Naive thymus-derived CD8-positive, alpha-beta T cell (primary cell): ENCODE data around the gene PADI3. TPM values are rescaled to one million over a fixed set of nuclear protein-coding genes. Genes with fewer than 3 reads are reported as not detected.
A peak's percentile ranks its signal among the peaks of the same experiment; 100 is the strongest.

ENCODE experiments used
- ATAC-seq, 2 donors: fragments of 150-1000 bp; cut with Tn5 transposase in 1 of 2; sonication (Bioruptor Pico), chemical (Tn5 transposase) in 1 of 2; 1 replicate in 1 of 2; 2 replicates in 1 of 2; pipeline ENCODE4 v1.10.0; 2021; ENCODE audit warnings: mild to moderate bottlenecking in 2 of 2, moderate library complexity in 2 of 2
- POLR2A ChIA-PET: fragments of 350-600 bp; sonication (Branson Sonifier 250); formaldehyde crosslinking; loops from one replicate; lab custom pipeline; 2021; ENCODE audit warnings: antibody characterized with exemption; lab: Charles Lee
- DNase-seq, 10 donors: peaks; one replicate each; pipeline versions ENCODE4 v3.0.0 to v3.0.0-alpha.2; 2020 to 2022
- H3K27ac Mint-ChIP-seq, 10 donors: one replicate each; pipeline ENCODE4 v1.8.0; 2020 to 2022; ENCODE audit warnings: mild to moderate bottlenecking in 10 of 10, mixed read lengths in 10 of 10, moderate library complexity in 4 of 10, inconsistent platforms in 1 of 10
- H3K27me3 Mint-ChIP-seq, 5 donors: one replicate each; pipeline ENCODE4 v1.8.0; 2021 to 2022; ENCODE audit warnings: mixed read lengths in 5 of 5
- H3K36me3 Mint-ChIP-seq, 3 donors: one replicate each; pipeline ENCODE4 v1.8.0; 2020 to 2022; ENCODE audit warnings: mixed read lengths in 3 of 3, mild to moderate bottlenecking in 2 of 3, inconsistent platforms in 1 of 3
- H3K4me1 Mint-ChIP-seq, 4 donors: one replicate each; pipeline ENCODE4 v1.8.0; 2021 to 2022; ENCODE audit warnings: mixed read lengths in 4 of 4
- H3K4me3 Mint-ChIP-seq, 10 donors: one replicate each; pipeline ENCODE4 v1.8.0; 2020 to 2022; ENCODE audit warnings: mild to moderate bottlenecking in 10 of 10, mixed read lengths in 10 of 10, moderate library complexity in 6 of 10, inconsistent platforms in 1 of 10
- H3K9me3 Mint-ChIP-seq, 9 donors: one replicate each; pipeline ENCODE4 v1.8.0; 2020 to 2022; ENCODE audit warnings: mixed read lengths in 9 of 9, mild to moderate bottlenecking in 3 of 9, inconsistent platforms in 1 of 9, moderate library complexity in 1 of 9
- polyA plus RNA-seq, 3 donors: library from polyadenylated mRNA; unstranded; fragments of 300-500 nt; fragmentation: Illumina TruSeq; gene quantifications; one replicate each; pipeline ENCODE4 v1.2.3, GENCODE V29; 2021
- total RNA-seq, 8 experiments: library from RNA in 2 of 8; stranded (reverse) in 2 of 8; gene quantifications; one replicate each; pipeline ENCODE4 v1.2.3 and lab custom pipeline; 2021 to 2026

PADI3 gene
- total and polyA plus RNA-seq, 5 experiments from 2014 or later: not detected

DNA sequence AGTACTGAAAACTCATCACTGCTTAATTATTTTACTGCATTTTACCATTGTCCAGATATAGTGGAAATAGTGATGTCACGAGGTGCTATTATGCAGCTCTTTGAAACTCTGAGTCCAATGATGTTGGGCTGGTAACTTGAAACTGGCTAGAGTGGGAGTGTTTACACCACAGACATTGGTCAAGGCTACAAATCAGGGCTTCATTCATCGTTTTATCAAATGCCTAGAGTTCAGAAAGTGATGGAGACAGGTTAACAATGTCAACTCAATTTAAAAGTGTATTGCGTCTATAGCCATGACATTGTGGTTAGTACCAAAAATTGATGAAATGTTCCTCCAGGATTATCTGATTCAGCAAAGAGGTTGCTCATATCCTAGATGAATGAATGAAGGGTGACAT lies 31.3 kb upstream of the PADI3 start:
- Mint-ChIP-seq H3K4me3 (no peak overlapping the region), H3K9me3 (no peaks in the 10 kb centered on the region), H3K27me3 (peaks cover 30 to 58% (median 48%) of the 10 kb centered on the region in 5 donors), H3K4me1 (peaks cover 16 to 26% (median 24%) of the 10 kb centered on the region in 4 donors), H3K36me3 (no peaks in the 10 kb centered on the region), H3K27ac (no peak overlapping the region)
- DNase-seq (no peak), ATAC-seq (no peak)
- POLR2A ChIA-PET: no interaction called here

DNA sequence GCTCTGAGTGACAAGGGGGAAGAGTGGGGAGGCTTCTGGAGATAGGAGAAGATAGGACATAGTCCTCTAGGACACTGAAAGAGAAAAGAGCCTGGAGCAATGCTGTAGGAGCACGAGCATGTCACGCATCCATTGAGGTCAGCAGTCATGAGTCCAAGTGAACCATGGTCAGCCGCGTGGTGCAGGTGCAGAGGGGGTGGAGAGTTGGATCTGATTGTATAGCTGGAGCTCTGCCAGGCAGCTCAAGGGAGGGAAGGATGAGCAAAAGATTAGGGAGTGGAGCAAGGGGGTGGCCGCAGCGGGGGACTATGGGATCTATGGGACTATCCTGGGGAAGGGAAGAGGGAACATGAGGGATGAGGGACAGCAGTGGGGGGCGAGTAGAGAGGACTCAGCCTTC lies 30.0 kb upstream of the PADI3 start:
- H3K4me3 Mint-ChIP-seq: no peak overlapping the region
- H3K4me1 Mint-ChIP-seq: peaks cover 2 to 13% (median 11%) of the 10 kb centered on the region in 4 donors
- ATAC-seq: no peak
- no peaks in the 10 kb centered on the region for H3K36me3 Mint-ChIP-seq
- H3K9me3 Mint-ChIP-seq: no peaks in the 10 kb centered on the region
- H3K27ac Mint-ChIP-seq: no peak overlapping the region
- POLR2A ChIA-PET: no interaction called here
- no peak for DNase-seq
- H3K27me3 Mint-ChIP-seq: peaks cover 19 to 52% (median 36%) of the 10 kb centered on the region in 5 donors

DNA sequence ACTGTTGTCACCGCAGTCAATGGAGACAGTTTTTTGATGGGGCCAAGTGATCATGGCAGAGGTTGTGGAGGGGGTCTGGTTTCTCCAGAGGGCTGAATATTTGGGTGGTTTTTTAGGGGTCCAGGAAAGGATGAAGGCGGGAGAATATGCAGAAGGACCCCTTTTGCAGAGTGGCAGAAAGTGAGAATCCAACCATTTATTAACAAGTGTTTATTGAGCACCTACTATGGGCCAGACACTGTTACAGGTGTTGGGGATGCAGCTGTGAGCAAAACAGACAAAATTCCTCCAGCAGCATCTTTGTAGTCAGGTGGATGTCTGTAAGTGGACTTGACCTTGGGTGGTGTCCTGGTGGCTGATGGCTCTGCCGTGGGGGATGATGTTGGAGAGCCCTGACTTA lies 28.6 kb upstream of the PADI3 start:
- Mint-ChIP-seq H3K4me3 (no peak overlapping the region), H3K27me3 (peaks cover 14 to 39% (median 24%) of the 10 kb centered on the region in 5 donors), H3K36me3 (peaks cover 0 to 2% (median 0%) of the 10 kb centered on the region in 3 donors), H3K4me1 (peaks cover 0 to 11% (median 4%) of the 10 kb centered on the region in 4 donors), H3K27ac (no peak overlapping the region), H3K9me3 (no peaks in the 10 kb centered on the region)
- POLR2A ChIA-PET: no interaction called here
- ATAC-seq (no peak), DNase-seq (no peak)

DNA sequence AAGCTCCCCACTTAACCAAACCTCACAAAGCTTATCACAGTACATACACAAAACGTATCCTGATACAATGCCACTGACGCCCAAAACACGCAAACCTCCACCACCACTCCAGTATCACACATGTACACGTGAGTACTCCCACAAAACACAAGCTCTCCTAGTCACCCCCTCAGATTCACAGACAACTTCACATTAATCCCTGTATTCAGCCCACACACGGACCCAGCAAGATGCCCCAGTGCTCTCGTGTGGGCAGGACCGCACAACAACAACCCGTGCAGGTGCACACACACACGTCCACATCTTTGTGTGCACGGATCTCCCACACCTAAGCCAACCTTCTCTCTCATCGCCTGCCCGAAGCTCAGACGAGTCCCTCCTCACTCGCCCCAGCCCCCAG lies 26.3 kb upstream of the PADI3 start:
- no peak for ATAC-seq
- H3K36me3 Mint-ChIP-seq: peaks cover 0 to 2% (median 0%) of the 10 kb centered on the region in 3 donors
- DNase-seq: no peak
- no peaks in the 10 kb centered on the region for H3K9me3 Mint-ChIP-seq
- POLR2A ChIA-PET: no interaction called here
- H3K4me3 Mint-ChIP-seq: no peak overlapping the region
- H3K27ac Mint-ChIP-seq: no peak overlapping the region
- peaks cover 5 to 20% (median 11%) of the 10 kb centered on the region in 5 donors for H3K27me3 Mint-ChIP-seq
- H3K4me1 Mint-ChIP-seq: no peaks in the 10 kb centered on the region

DNA sequence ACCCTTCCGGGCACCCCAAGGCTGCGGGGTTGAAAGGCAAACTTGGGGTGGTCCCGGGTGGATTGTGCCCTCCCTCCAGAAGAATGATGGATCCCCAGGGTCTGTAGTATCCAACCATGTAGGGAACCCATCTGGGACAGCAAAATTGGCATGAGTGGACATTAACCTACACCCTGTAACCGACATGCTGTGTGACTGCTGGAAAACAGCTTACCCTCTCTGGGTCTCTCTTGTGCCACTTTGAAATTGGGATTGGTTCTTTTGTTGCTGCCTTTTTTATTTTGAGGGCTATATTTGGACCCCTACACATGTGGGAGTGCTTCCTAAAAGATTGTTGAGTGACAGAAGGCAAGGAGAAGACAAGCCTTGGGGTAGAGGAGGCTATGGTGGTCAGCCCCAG lies 24.5 kb upstream of the PADI3 start:
- Mint-ChIP-seq H3K27ac (no peak overlapping the region), H3K27me3 (peaks cover 4 to 21% (median 11%) of the 10 kb centered on the region in 5 donors), H3K36me3 (peaks cover 0 to 2% (median 0%) of the 10 kb centered on the region in 3 donors), H3K9me3 (no peaks in the 10 kb centered on the region), H3K4me1 (no peaks in the 10 kb centered on the region), H3K4me3 (no peak overlapping the region)
- ATAC-seq (no peak), DNase-seq (no peak)
- POLR2A ChIA-PET: interaction anchor here (0.9 kb wide), 1 partner anchor 31 kb away, joined by 3 read pairs; no protein-coding TSS in a partner anchor

DNA sequence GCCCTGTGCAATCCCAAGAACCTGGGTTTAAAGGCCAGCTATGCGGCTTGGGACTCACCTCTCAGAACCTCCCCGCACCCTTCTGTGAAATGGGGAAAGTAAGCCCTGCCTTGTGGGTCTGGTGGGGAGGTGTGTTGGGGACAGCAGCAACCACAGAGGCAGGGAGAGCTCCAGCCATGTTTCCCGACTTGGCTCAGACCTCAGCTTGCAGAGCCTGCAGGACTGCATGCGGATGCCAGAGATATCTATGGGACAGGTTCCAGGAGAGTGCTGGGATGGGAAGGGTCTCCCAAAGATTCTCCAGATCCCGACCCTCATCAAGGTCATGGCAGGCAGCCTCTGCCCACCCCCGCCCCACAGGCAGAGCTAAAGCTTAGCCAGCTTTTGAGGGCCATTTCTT lies 23.8 kb upstream of the PADI3 start:
- ATAC-seq: no peak
- Mint-ChIP-seq H3K4me1 (no peaks in the 10 kb centered on the region), H3K4me3 (no peak overlapping the region), H3K27ac (no peak overlapping the region), H3K9me3 (no peaks in the 10 kb centered on the region), H3K36me3 (peaks cover 0 to 2% (median 0%) of the 10 kb centered on the region in 3 donors), H3K27me3 (peaks cover 4 to 28% (median 11%) of the 10 kb centered on the region in 5 donors)
- POLR2A ChIA-PET: interaction anchor here (0.9 kb wide), 1 partner anchor 31 kb away, joined by 3 read pairs; no protein-coding TSS in a partner anchor
- DNase-seq: no peak

DNA sequence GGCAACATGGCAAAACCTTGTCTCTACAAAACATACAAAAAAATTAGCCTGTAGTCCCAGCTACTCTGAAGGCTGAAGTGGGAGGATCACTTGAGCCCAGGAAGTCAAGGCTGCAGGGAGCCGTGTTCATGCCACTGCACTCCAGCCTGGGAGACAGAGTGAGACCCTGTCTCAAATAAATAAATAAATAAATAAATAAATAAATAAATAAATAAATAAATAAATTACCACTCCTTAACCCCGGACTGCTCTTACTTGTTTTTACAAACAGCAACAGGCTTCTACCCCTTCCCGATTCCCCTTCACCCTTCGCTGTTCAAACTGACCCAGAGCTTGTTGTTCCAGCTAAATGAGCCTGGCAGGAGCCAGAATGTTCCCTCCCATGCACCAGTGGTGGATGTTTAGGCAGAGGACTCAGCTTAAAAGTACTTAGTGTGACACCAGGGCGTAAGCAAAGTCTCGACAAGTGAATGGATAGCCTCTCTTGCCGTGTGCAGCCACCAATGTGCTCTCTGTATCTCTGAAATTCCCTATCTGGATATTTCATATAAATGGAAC lies 21.5 kb upstream of the PADI3 start:
- peaks cover 3 to 26% (median 7%) of the 10 kb centered on the region in 5 donors for H3K27me3 Mint-ChIP-seq
- no peak overlapping the region for H3K4me3 Mint-ChIP-seq
- no peaks in the 10 kb centered on the region for H3K9me3 Mint-ChIP-seq
- H3K36me3 Mint-ChIP-seq: peaks cover 0 to 2% (median 0%) of the 10 kb centered on the region in 3 donors
- ATAC-seq: no peak
- H3K4me1 Mint-ChIP-seq: peaks cover 0 to 1% (median 0%) of the 10 kb centered on the region in 4 donors
- H3K27ac Mint-ChIP-seq: no peak overlapping the region
- POLR2A ChIA-PET: no interaction called here
- no peak for DNase-seq

DNA sequence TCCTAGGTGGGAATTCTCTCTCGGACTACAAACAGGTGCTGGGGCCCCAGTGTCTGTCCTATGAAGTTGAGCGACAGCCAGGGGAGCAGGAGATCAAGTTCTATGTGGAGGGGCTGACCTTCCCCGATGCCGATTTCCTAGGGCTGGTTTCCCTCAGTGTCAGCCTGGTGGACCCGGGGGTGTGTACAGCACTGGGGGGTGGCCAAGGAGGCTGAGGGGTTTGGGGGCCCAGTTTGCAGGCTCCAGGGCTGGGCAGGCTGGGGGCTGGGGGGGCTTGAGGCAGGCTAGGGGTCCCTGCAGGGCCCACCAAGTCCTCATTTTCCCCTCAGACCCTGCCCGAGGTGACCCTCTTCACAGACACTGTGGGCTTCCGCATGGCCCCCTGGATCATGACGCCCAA lies 20.3 kb upstream of the PADI3 start:
- POLR2A ChIA-PET: no interaction called here
- Mint-ChIP-seq H3K27ac (no peak overlapping the region), H3K4me1 (peaks cover 0 to 1% (median 0%) of the 10 kb centered on the region in 4 donors), H3K36me3 (peaks cover 0 to 2% (median 0%) of the 10 kb centered on the region in 3 donors), H3K27me3 (peaks cover 0 to 32% (median 7%) of the 10 kb centered on the region in 5 donors), H3K9me3 (no peaks in the 10 kb centered on the region), H3K4me3 (no peak overlapping the region)
- ATAC-seq (no peak), DNase-seq (no peak)

DNA sequence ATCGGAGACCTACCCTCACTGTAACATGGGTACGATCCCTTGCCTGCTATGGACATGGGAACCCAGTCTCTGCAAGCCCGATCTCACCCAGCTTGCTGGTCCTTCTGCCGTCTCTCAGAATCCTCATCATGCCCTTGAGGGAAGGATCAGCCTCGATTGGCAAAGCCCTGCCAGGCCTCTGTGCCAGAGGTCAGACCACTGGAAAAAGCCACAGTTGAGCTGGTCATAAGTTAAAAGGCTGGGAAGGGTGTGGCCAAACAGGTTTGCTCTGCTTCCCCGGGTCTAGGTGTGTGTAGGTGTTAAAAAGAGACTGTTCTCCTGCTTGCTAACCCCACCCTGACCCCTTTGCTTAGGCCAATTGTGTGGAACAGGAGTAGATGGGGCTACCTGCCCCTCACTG lies 19.5 kb upstream of the PADI3 start:
- no peak overlapping the region for H3K4me3 Mint-ChIP-seq
- H3K9me3 Mint-ChIP-seq: no peaks in the 10 kb centered on the region
- peaks cover 0 to 1% (median 0%) of the 10 kb centered on the region in 4 donors for H3K4me1 Mint-ChIP-seq
- no peak overlapping the region for H3K27ac Mint-ChIP-seq
- DNase-seq (no peak), ATAC-seq (no peak)
- POLR2A ChIA-PET: no interaction called here
- H3K27me3 Mint-ChIP-seq: peaks cover under 1 to 34% (median 7%) of the 10 kb centered on the region in 5 donors
- peaks cover 0 to 2% (median 0%) of the 10 kb centered on the region in 3 donors for H3K36me3 Mint-ChIP-seq

DNA sequence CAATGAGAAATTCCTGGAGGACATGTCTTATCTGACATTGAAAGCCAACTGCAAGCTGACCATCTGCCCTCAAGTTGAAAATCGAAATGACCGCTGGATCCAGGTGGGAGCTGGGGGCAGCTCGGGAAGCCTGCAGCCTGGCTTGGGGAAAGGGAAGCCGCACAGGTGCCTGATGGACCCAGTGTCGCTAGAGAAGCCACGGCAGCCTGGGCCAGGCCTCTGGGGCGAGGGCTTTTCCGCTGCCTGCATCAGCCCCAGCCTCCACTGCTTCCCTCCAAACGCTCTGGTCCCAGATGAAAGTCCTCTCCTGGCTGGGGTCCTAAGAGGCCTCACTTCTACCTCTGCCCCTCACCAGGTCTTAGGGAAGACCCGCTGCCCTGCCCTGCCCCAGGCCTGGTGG lies 18.8 kb upstream of the PADI3 start:
- H3K4me1 Mint-ChIP-seq: peaks cover 0 to 1% (median 0%) of the 10 kb centered on the region in 4 donors
- no peak for ATAC-seq
- DNase-seq: no peak
- H3K4me3 Mint-ChIP-seq: no peak overlapping the region
- H3K27ac Mint-ChIP-seq: peak overlapping the region in 1 of 10 donors; percentile 30
- no peaks in the 10 kb centered on the region for H3K9me3 Mint-ChIP-seq
- no peaks in the 10 kb centered on the region for H3K36me3 Mint-ChIP-seq
- POLR2A ChIA-PET: no interaction called here
- peaks cover 3 to 42% (median 7%) of the 10 kb centered on the region in 5 donors for H3K27me3 Mint-ChIP-seq

DNA sequence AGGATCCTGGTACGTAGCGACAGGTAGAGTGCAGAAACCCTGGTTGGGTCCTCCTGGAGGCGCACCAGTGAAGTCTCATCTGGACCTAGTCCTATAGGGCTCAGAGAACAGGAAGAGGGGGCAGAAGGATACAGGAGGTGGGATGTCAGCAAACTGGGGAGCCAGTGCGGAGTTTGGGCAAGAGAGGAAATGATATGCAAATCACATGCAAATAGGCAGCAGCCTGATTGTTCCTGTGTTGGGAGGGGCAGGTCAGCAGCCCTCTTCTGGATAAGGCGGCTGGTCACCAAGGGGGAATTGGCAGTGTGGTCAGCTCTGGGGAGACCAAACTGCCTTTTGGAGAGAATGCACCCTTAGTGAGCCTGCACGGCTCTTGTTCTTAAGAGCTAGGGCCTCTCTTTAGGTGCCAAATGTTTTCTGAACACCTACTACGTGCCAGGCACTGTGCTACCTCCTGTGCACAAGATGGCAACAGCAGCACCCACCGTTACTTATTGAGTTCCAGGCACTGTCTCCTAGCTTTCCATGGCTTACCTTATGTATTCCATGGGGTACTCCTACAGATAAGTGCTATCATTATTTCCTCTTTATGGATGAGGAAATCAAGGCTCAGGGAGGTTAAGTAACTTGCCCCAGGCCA lies 18.1 kb upstream of the PADI3 start:
- H3K27ac Mint-ChIP-seq: no peak overlapping the region
- H3K9me3 Mint-ChIP-seq: no peaks in the 10 kb centered on the region
- peaks cover 3 to 45% (median 7%) of the 10 kb centered on the region in 5 donors for H3K27me3 Mint-ChIP-seq
- no peaks in the 10 kb centered on the region for H3K36me3 Mint-ChIP-seq
- H3K4me1 Mint-ChIP-seq: peaks cover 0 to 1% (median 0%) of the 10 kb centered on the region in 4 donors
- ATAC-seq (no peak), DNase-seq (no peak)
- POLR2A ChIA-PET: no interaction called here
- no peak overlapping the region for H3K4me3 Mint-ChIP-seq

DNA sequence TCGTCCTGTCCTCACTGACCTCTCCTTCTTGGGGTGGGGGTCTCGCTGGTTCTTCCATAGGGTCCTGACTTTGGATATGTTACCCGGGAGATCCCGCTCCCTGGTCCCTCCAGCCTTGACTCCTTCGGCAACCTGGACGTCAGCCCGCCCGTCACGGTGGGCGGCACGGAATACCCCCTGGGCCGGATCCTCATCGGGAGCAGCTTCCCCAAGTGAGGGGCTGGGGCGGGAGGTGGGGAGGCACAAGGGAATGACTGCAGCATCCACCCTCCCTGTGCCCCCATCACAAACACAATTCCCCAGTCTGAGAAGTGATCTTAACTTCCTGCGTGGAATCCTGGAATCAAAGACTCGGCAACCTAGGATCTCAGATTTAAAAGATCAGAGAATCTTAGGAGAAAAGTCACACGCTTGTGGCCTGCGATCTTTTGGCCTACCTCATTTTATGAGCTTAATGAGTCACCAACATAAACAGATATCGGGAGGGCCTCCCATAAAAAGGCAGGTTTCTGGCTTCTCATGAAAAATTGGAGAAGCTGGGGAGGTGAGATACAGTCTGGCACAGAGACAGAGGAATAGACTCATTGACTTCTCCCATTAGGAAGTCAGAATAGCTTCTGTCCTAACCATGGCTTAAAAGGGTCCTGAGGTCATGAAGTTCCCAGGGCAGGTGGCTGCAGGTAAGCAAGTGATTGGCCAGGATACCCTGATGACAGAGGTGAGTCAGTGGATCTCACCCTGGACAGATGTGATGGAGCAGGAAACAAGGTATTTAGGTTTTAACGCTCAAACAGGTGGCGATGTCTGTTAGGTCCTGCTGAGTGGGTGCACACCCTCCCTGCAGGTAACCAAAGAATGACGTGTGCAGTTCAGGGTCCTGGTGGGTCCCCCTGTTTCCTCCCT lies 15.9 kb upstream of the PADI3 start:
- POLR2A ChIA-PET: interaction anchor here (0.6 kb wide), 1 partner anchor 112 kb away, joined by 5 read pairs; no protein-coding TSS in a partner anchor
- no peak for ATAC-seq
- DNase-seq: no peak
- H3K27me3 Mint-ChIP-seq: peaks cover 3 to 62% (median 8%) of the 10 kb centered on the region in 5 donors
- H3K27ac Mint-ChIP-seq: no peak overlapping the region
- H3K36me3 Mint-ChIP-seq: no peaks in the 10 kb centered on the region
- H3K4me3 Mint-ChIP-seq: no peak overlapping the region
- peaks cover 0 to 7% (median 4%) of the 10 kb centered on the region in 4 donors for H3K4me1 Mint-ChIP-seq
- H3K9me3 Mint-ChIP-seq: no peaks in the 10 kb centered on the region
